Effector memory CD4-positive, alpha-beta T cell (primary cell): ENCODE results near the gene OPHN1.

ENCODE experiments used
- DNase-seq, 3 donors: peaks; one replicate each; pipeline ENCODE4 v3.0.0-alpha.2; 2020
- H3K27ac ChIP-seq: 2 replicates; pipeline ENCODE4 v1.7.0; 2013; ENCODE audit warnings: mild to moderate bottlenecking, low read length, moderate library complexity; ENCODE audit not compliant: insufficient read depth, poor library complexity, severe bottlenecking
- H3K27me3 ChIP-seq: replicated peaks from 2 replicates; pipeline ENCODE4 v1.7.0; 2013; ENCODE audit warnings: mild to moderate bottlenecking, low read length; ENCODE audit not compliant: insufficient read depth, control insufficient read depth, poor library complexity, severe bottlenecking
- H3K36me3 ChIP-seq: 2 replicates; pipeline ENCODE4 v1.7.0; 2013; ENCODE audit warnings: mild to moderate bottlenecking, low read length, moderate library complexity; ENCODE audit not compliant: control insufficient read depth, insufficient read depth
- H3K4me1 ChIP-seq: 2 replicates; pipeline ENCODE4 v1.7.0; 2013; ENCODE audit warnings: low read length, mild to moderate bottlenecking; ENCODE audit not compliant: control insufficient read depth, insufficient read depth, poor library complexity, severe bottlenecking
- H3K4me3 ChIP-seq: 2 replicates; pipeline ENCODE4 v1.7.0; 2013; ENCODE audit warnings: low read length, low read depth, mild to moderate bottlenecking; ENCODE audit not compliant: insufficient read depth, poor library complexity, severe bottlenecking
- H3K9me3 ChIP-seq: 2 replicates; pipeline ENCODE4 v1.7.0; 2013; ENCODE audit warnings: mild to moderate bottlenecking, low read length, moderate library complexity; ENCODE audit not compliant: control insufficient read depth

The OPHN1 gene

DNA sequence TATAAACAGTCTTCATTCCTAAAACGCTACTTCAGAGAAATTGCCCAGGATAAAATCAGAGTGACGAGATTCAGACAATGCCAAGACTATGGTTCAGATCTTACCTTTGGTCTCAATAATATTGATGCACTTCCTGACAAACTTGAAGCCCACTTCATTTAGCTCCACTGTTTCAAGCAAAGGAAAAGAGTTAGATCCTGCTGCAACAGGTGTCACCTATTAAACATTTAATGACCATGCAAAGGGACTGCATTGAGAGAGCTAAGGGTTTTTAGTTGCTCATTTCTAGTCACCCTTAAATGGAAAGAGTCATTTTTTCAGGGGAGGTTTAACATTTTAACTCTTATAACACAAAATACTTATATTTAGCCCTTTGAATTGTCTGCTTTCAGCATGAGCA is 239.5 kb downstream of the OPHN1 start:
- Histone ChIP-seq H3K9me3 (no peaks in the 10 kb centered on the region), H3K4me3 (no peak overlapping the region), H3K36me3 (no peaks in the 10 kb centered on the region), H3K4me1 (no peaks in the 10 kb centered on the region), H3K27me3 (no peaks in the 10 kb centered on the region), H3K27ac (no peak overlapping the region)
- DNase-seq = no peak

DNA sequence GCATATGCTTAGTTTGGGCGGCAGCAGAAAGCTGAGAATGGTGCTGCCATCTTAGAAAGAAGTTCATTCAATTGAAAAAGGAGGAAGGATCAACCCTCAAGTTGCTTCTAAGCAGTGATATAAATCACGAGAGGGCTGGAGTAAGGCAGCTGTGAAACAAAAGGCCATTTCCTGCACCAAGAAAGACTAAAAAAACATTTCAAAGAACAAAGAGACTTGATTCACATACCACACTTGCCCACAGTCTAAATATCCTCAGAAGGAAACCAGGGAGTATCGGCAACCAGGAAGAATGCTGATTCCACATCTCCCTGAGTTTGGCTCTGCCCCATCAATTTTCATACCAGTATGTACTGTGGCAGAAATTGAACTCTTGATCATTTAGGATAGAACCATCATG is 240.1 kb downstream of the OPHN1 start:
- Histone ChIP-seq H3K4me1 (no peaks in the 10 kb centered on the region), H3K27ac (no peak overlapping the region), H3K36me3 (no peaks in the 10 kb centered on the region), H3K4me3 (no peak overlapping the region), H3K9me3 (no peaks in the 10 kb centered on the region), H3K27me3 (no peaks in the 10 kb centered on the region)
- no peak for DNase-seq

GRCh38 chrX:68190799-68191198 is 242.5 kb downstream of the OPHN1 start:
- DNase-seq = no peak
- no peak overlapping the region for H3K27ac ChIP-seq
- no peaks in the 10 kb centered on the region for H3K27me3 ChIP-seq
- H3K4me3 ChIP-seq = no peak overlapping the region
- no peaks in the 10 kb centered on the region for H3K36me3 ChIP-seq
- H3K4me1 ChIP-seq = no peaks in the 10 kb centered on the region
- no peaks in the 10 kb centered on the region for H3K9me3 ChIP-seq

GRCh38 chrX:68186552-68187262 is 246.6 kb downstream of the OPHN1 start:
- Histone ChIP-seq H3K4me1 (no peaks in the 10 kb centered on the region), H3K36me3 (no peaks in the 10 kb centered on the region), H3K4me3 (no peak overlapping the region), H3K27ac (no peak overlapping the region), H3K27me3 (no peaks in the 10 kb centered on the region), H3K9me3 (no peaks in the 10 kb centered on the region)
- DNase-seq = no peak

GRCh38 chrX:68185161-68185560 is 248.1 kb downstream of the OPHN1 start:
- Histone ChIP-seq H3K27ac (no peak overlapping the region), H3K9me3 (no peaks in the 10 kb centered on the region), H3K27me3 (no peaks in the 10 kb centered on the region), H3K36me3 (no peaks in the 10 kb centered on the region), H3K4me3 (no peak overlapping the region), H3K4me1 (no peaks in the 10 kb centered on the region)
- DNase-seq = no peak

DNA sequence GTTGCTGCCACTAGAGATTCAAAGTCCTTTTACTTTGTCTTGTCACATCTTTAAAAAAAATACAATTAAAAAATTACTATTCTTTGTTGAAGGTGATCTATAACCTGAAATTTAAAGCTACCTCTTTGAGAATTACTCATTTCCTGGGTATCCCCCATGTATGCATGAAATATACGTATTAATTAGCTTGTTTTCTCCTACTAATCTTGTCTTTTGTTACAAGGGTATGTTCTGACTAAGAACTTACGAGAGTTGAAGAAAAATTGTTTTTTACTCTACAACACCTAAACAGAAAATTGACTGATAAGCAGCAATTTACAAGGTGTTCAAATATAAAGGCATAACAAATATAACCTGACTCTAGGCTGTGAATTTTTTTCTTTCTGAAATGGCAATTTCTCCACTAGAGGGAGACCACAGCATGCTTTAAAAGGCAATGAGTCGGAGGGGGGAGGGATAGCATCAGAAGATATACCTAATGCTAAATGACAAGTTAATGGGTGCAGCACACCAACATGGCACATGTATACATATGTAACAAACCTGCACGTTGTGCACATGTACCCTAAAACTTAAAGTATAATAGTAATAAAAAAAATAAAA is 249.6 kb downstream of the OPHN1 start:
- no peak for DNase-seq
- Histone ChIP-seq H3K36me3 (no peaks in the 10 kb centered on the region), H3K9me3 (no peaks in the 10 kb centered on the region), H3K4me1 (no peaks in the 10 kb centered on the region), H3K4me3 (no peak overlapping the region), H3K27ac (no peak overlapping the region), H3K27me3 (no peaks in the 10 kb centered on the region)

DNA sequence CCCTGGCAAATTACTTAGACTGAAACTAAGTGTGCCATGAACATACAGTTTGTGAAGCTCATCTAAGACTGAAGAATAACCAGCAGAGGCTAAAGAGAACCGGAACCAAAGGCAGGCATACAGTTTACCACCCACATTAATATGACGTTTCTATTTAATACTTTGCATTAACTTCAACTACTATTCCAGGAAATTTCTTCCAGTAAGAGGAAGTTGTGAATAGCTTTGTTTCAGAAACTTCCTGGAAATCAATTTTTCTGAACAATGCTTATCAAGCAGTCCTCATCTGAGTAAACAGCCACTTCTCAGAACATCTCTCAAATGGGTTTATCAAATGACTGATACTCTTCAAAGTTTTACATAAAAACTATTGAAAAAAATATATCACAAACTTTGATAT is 252.7 kb downstream of the OPHN1 start:
- no peaks in the 10 kb centered on the region for H3K27me3 ChIP-seq
- no peaks in the 10 kb centered on the region for H3K4me1 ChIP-seq
- H3K27ac ChIP-seq = no peak overlapping the region
- H3K4me3 ChIP-seq = no peak overlapping the region
- H3K9me3 ChIP-seq = no peaks in the 10 kb centered on the region
- no peaks in the 10 kb centered on the region for H3K36me3 ChIP-seq
- no peak for DNase-seq

GRCh38 chrX:68179355-68179754 is 253.9 kb downstream of the OPHN1 start:
- Histone ChIP-seq H3K36me3 (no peaks in the 10 kb centered on the region), H3K4me1 (no peaks in the 10 kb centered on the region), H3K9me3 (no peaks in the 10 kb centered on the region), H3K27me3 (no peaks in the 10 kb centered on the region), H3K27ac (no peak overlapping the region), H3K4me3 (no peak overlapping the region)
- no peak for DNase-seq

- H3K36me3 ChIP-seq = no peaks in the 10 kb centered on the region
- no peak overlapping the region for H3K4me3 ChIP-seq
- H3K9me3 ChIP-seq = no peaks in the 10 kb centered on the region
- H3K27ac ChIP-seq = no peak overlapping the region
- DNase-seq = no peak
- no peaks in the 10 kb centered on the region for H3K4me1 ChIP-seq
- no peaks in the 10 kb centered on the region for H3K27me3 ChIP-seq
These were observed 255.8 kb downstream of the OPHN1 start for GRCh38 chrX:68177542-68177941.

GRCh38 chrX:68175562-68175961 is 257.7 kb downstream of the OPHN1 start:
- Histone ChIP-seq H3K4me1 (no peaks in the 10 kb centered on the region), H3K27ac (no peak overlapping the region), H3K36me3 (no peaks in the 10 kb centered on the region), H3K27me3 (no peaks in the 10 kb centered on the region), H3K4me3 (no peak overlapping the region), H3K9me3 (no peaks in the 10 kb centered on the region)
- DNase-seq = no peak
